Dedifferentiated amniotic fluid mesenchymal stem cell (primary cell): ENCODE data around the gene TMEM39A.

Experiments used
- DNase-seq: peaks from one replicate; pipeline ENCODE4 v3.0.0-alpha.2; 2016; ENCODE audit errors: extremely low spot score

TMEM39A gene

GRCh38 chr3:119453822-119454221, 9.6 kb downstream of the TMEM39A start:
- DNase-seq = no peak

GRCh38 chr3:119444590-119444989, 18.8 kb downstream of the TMEM39A start:
- DNase-seq = no peak

GRCh38 chr3:119443179-119443578, 20.2 kb downstream of the TMEM39A start:
- DNase-seq = no peak

- no peak for DNase-seq
These were observed 25.6 kb downstream of the TMEM39A start for GRCh38 chr3:119437691-119438258.

- no peak for DNase-seq
These were observed 26.4 kb downstream of the TMEM39A start for GRCh38 chr3:119436977-119437376.

GRCh38 chr3:119434703-119435102, 28.7 kb downstream of the TMEM39A start:
- DNase-seq = no peak

- no peak for DNase-seq
These were observed 29.6 kb downstream of the TMEM39A start for GRCh38 chr3:119433613-119434325.

GRCh38 chr3:119428538-119428937, 34.9 kb downstream of the TMEM39A start:
- no peak for DNase-seq

- DNase-seq = no peak
These were observed 35.7 kb downstream of the TMEM39A start for GRCh38 chr3:119427669-119428068.

GRCh38 chr3:119420196-119420595, 43.2 kb downstream of the TMEM39A start:
- DNase-seq = no peak

- no peak for DNase-seq
These were observed 44.8 kb downstream of the TMEM39A start for GRCh38 chr3:119418641-119419040.

- no peak for DNase-seq
These were observed 45.5 kb downstream of the TMEM39A start for GRCh38 chr3:119417771-119418512.

- no peak for DNase-seq
These were observed 46.5 kb downstream of the TMEM39A start for GRCh38 chr3:119416873-119417272.

- no peak for DNase-seq
These were observed 49.7 kb downstream of the TMEM39A start for GRCh38 chr3:119413603-119414280.

GRCh38 chr3:119409844-119410243, 53.6 kb downstream of the TMEM39A start:
- DNase-seq = no peak

- no peak for DNase-seq
These were observed 55.0 kb downstream of the TMEM39A start for GRCh38 chr3:119408243-119408950.

- no peak for DNase-seq
These were observed 58.1 kb downstream of the TMEM39A start for GRCh38 chr3:119405315-119405714.

GRCh38 chr3:119403201-119403600, 60.2 kb downstream of the TMEM39A start:
- DNase-seq = no peak

GRCh38 chr3:119402791-119403190, 60.6 kb downstream of the TMEM39A start:
- no peak for DNase-seq

- DNase-seq = no peak
These were observed 61.6 kb downstream of the TMEM39A start for GRCh38 chr3:119401503-119402440.

- no peak for DNase-seq
These were observed 62.3 kb downstream of the TMEM39A start for GRCh38 chr3:119401069-119401468.
